H1 (cell line): Measurements from ENCODE around the gene ERI3. TPM values are rescaled to one million over a fixed set of nuclear protein-coding genes. Genes with fewer than 3 reads are reported as not detected.

ENCODE experiments used
- CTCF ChIA-PET: fragments of 300-600 bp; sonication (Branson Sonifier 250); formaldehyde crosslinking; loops from one replicate; lab custom pipeline; 2021; ENCODE audit not compliant: partially characterized antibody; lab: Charles Lee
- POLR2A ChIA-PET: fragments of 300-600 bp; sonication (Branson Sonifier 250); formaldehyde crosslinking; loops from one replicate; lab custom pipeline; 2021; ENCODE audit warnings: inconsistent platforms; ENCODE audit not compliant: partially characterized antibody; lab: Charles Lee
- DNase-seq, 2 experiments: peaks; one replicate each; pipeline versions ENCODE4 v3.0.0 to v3.0.0-alpha.2; 2010 to 2022; ENCODE audit warnings: low spot score in 2 of 2, low read depth in 1 of 2, mixed read lengths in 1 of 2
- FAIRE-seq: peaks from 2 replicates; lab custom pipeline; 2011; peaks lifted over from hg19 to GRCh38; lab: Jason Lieb, UNC
- H2AFZ ChIP-seq: 2 replicates; pipeline ENCODE4 v1.8.1; 2012; ENCODE audit warnings: low read length, inconsistent platforms
- H2AK5ac ChIP-seq: 2 replicates; pipeline ENCODE4 v1.6.1; 2013; ENCODE audit warnings: low read depth, low read length
- H2BK120ac ChIP-seq: replicated peaks from 2 replicates; pipeline ENCODE3; 2013; ENCODE audit warnings: low read depth, low read length, inconsistent platforms
- H2BK12ac ChIP-seq: 2 replicates; pipeline ENCODE4 v1.6.1; 2013; ENCODE audit warnings: low read depth, low read length
- H2BK15ac ChIP-seq: 2 replicates; pipeline ENCODE4 v1.6.1; 2013; ENCODE audit warnings: low read length
- H2BK20ac ChIP-seq: 2 replicates; pipeline ENCODE4 v1.6.1; 2013; ENCODE audit warnings: low read length
- H2BK5ac ChIP-seq: 2 replicates; pipeline ENCODE4 v1.6.1; 2013; ENCODE audit warnings: low read depth, low read length
- H3K14ac ChIP-seq: 2 replicates; pipeline ENCODE4 v1.6.1; 2013; ENCODE audit warnings: inconsistent platforms; ENCODE audit not compliant: insufficient read length
- H3K18ac ChIP-seq: 2 replicates; pipeline ENCODE4 v1.6.1; 2013; ENCODE audit warnings: low read length; ENCODE audit errors: extremely low read depth
- H3K23ac ChIP-seq: 2 replicates; pipeline ENCODE4 v1.6.1; 2013; ENCODE audit warnings: inconsistent platforms; ENCODE audit not compliant: insufficient read length
- H3K23me2 ChIP-seq: 2 replicates; pipeline ENCODE4 v1.6.1; 2013; ENCODE audit warnings: low read depth, low read length
- H3K27ac ChIP-seq: 2 replicates; pipeline ENCODE4 v1.6.1; 2011; ENCODE audit warnings: low read depth, low read length, inconsistent platforms
- H3K27me3 ChIP-seq, 4 experiments: replicated peaks in 1 of 4; 1 replicate in 1 of 4; 2 replicates in 3 of 4; pipeline versions ENCODE4 v1.6.1 to v1.8.1; 2011 to 2013; ENCODE audit warnings: low read length in 3 of 4, mild to moderate bottlenecking in 3 of 4, inconsistent platforms in 2 of 4, mixed read lengths in 2 of 4, moderate library complexity in 1 of 4; ENCODE audit not compliant: control insufficient read depth in 3 of 4, insufficient read depth in 3 of 4; ENCODE audit errors: extremely low read depth in 1 of 4
- H3K36me3 ChIP-seq, 4 experiments: 2 replicates each; pipeline versions ENCODE4 v1.6.1 to v1.8.1; 2011 to 2013; ENCODE audit warnings: mild to moderate bottlenecking in 4 of 4, low read length in 3 of 4, moderate library complexity in 2 of 4, control low read depth in 1 of 4, inconsistent platforms in 1 of 4; ENCODE audit not compliant: insufficient read depth in 4 of 4, control insufficient read depth in 2 of 4
- H3K4ac ChIP-seq: replicated peaks from 2 replicates; pipeline ENCODE3; 2013; ENCODE audit warnings: low read length, low read depth, mixed read lengths, inconsistent platforms; ENCODE audit not compliant: insufficient read length
- H3K4me1 ChIP-seq, 4 experiments: replicated peaks in 1 of 4; 1 replicate in 1 of 4; 2 replicates in 3 of 4; pipeline versions ENCODE4 v1.6.1 to v1.8.1; 2011 to 2013; ENCODE audit warnings: low read length in 3 of 4, inconsistent platforms in 2 of 4, mixed read lengths in 1 of 4; ENCODE audit not compliant: insufficient read depth in 4 of 4, control insufficient read depth in 3 of 4
- H3K4me2 ChIP-seq, 2 experiments: 2 replicates each; pipeline versions ENCODE4 v1.6.1 to v1.8.1; 2011 to 2013; ENCODE audit warnings: low read depth in 2 of 2, low read length in 2 of 2, control low read depth in 1 of 2, inconsistent platforms in 1 of 2, mild to moderate bottlenecking in 1 of 2; ENCODE audit not compliant: insufficient read depth in 1 of 2
- H3K4me3 ChIP-seq, 4 experiments: fragments of 200-600, 300-600 bp in 1 of 4; sonication (generic), shearing (Covaris generic), sonication (Bioruptor Twin) in 1 of 4; 2 replicates each; pipeline versions ENCODE4 v1.5.1 to v1.8.1; 2011 to 2016; ENCODE audit warnings: low read length in 4 of 4, low read depth in 3 of 4, control low read depth in 2 of 4, inconsistent platforms in 2 of 4, mild to moderate bottlenecking in 2 of 4, mixed read lengths in 1 of 4, moderate library complexity in 1 of 4; ENCODE audit not compliant: insufficient read depth in 2 of 4; ENCODE audit errors: extremely low read depth in 1 of 4
- H3K56ac ChIP-seq: replicated peaks from 2 replicates; pipeline ENCODE3; 2013; ENCODE audit warnings: low read depth, mild to moderate bottlenecking, mixed read lengths, low read length, inconsistent platforms; ENCODE audit not compliant: insufficient read length
- H3K79me1 ChIP-seq: 2 replicates; pipeline ENCODE4 v1.6.1; 2013; ENCODE audit warnings: low read depth, low read length, control low read depth
- H3K79me2 ChIP-seq, 2 experiments: 2 replicates each; pipeline versions ENCODE4 v1.6.1 to v1.8.1; 2012 to 2013; ENCODE audit warnings: low read length in 2 of 2, mild to moderate bottlenecking in 2 of 2, inconsistent platforms in 1 of 2; ENCODE audit not compliant: insufficient read depth in 2 of 2, control insufficient read depth in 1 of 2
- H3K9ac ChIP-seq, 4 experiments: replicated peaks in 1 of 4; 1 replicate in 1 of 4; 2 replicates in 3 of 4; pipeline versions ENCODE4 v1.6.1 to v1.8.1; 2011 to 2013; ENCODE audit warnings: low read depth in 3 of 4, low read length in 3 of 4, control low read depth in 2 of 4, mild to moderate bottlenecking in 2 of 4, moderate library complexity in 2 of 4, inconsistent platforms in 1 of 4; ENCODE audit errors: extremely low read depth in 1 of 4
- H3K9me3 ChIP-seq, 2 experiments: 2 replicates each; pipeline versions ENCODE4 v1.6.1 to v1.8.1; 2012 to 2013; ENCODE audit warnings: mild to moderate bottlenecking in 2 of 2, moderate library complexity in 2 of 2, control low read depth in 1 of 2, inconsistent platforms in 1 of 2, low read depth in 1 of 2, low read length in 1 of 2, mixed read lengths in 1 of 2; ENCODE audit not compliant: insufficient read depth in 2 of 2
- H4K20me1 ChIP-seq, 2 experiments: replicated peaks in 1 of 2; 2 replicates each; pipeline versions ENCODE3 to v1.8.1; 2011 to 2013; ENCODE audit warnings: inconsistent platforms in 2 of 2, low read length in 2 of 2, mild to moderate bottlenecking in 1 of 2; ENCODE audit not compliant: insufficient read depth in 2 of 2, control insufficient read depth in 1 of 2
- H4K5ac ChIP-seq: 2 replicates; pipeline ENCODE4 v1.6.1; 2013; ENCODE audit warnings: low read length, low read depth, mixed read lengths, inconsistent platforms; ENCODE audit not compliant: insufficient read length
- H4K8ac ChIP-seq: 2 replicates; pipeline ENCODE4 v1.8.0; 2013; ENCODE audit warnings: mild to moderate bottlenecking, moderate library complexity, low read length, inconsistent platforms; ENCODE audit not compliant: insufficient read depth; ENCODE audit errors: extremely low read depth
- H4K91ac ChIP-seq: replicated peaks from 2 replicates; pipeline ENCODE3; 2013; ENCODE audit warnings: low read length, mixed read lengths, inconsistent platforms; ENCODE audit not compliant: insufficient read length
- ATF3 ChIP-seq: IDR thresholded peaks from 2 replicates; pipeline ENCODE4 v1.6.1; 2011; ENCODE audit warnings: low read depth, mild to moderate bottlenecking, low read length; ENCODE audit not compliant: insufficient read depth
- TCF12 ChIP-seq: IDR thresholded peaks from 2 replicates; pipeline ENCODE4 v1.6.1; 2011; ENCODE audit warnings: low read depth, mild to moderate bottlenecking, low read length
- WGBS, 2 experiments: shearing (Covaris generic) in 1 of 2; methylation state at CpG; one replicate each; pipeline versions ENCODE4 v1.1.6 to v1.1.7; 2013 to 2015; ENCODE audit warnings: low lambda C conversion rate in 2 of 2, mixed read lengths in 2 of 2, inconsistent platforms in 1 of 2, low coverage in 1 of 2, missing lambda C conversion rate in 1 of 2; ENCODE audit not compliant: insufficient replicate concordance in 2 of 2, insufficient coverage in 1 of 2, insufficient read length in 1 of 2; ENCODE audit errors: extremely low coverage in 1 of 2, missing lambda C conversion rate in 1 of 2; 5-methylcytosine and 5-hydroxymethylcytosine counted together
- polyA plus RNA-seq, 7 experiments: library from polyadenylated mRNA; depleted of rRNA in 3 of 7; stranded (reverse) in 5 of 7; unstranded in 2 of 7; fragments of >200 nt in 5 of 7; fragments of 200-250 nt in 2 of 7; gene quantifications; 1 replicate in 5 of 7; 2 replicates in 1 of 7; 4 replicates in 1 of 7; pipeline versions ENCODE4 v1.2.1 to v1.2.3, GENCODE V29; 2011 to 2013; ENCODE audit warnings: missing spikeins in 2 of 7, mixed read lengths in 2 of 7
- total RNA-seq: library from RNA; stranded (reverse); fragmentation: NEBNext Ultra II Directional; extraction: Animal tissue kit (Norgen Biotek cat#: 25700); gene quantifications from 2 replicates; pipeline ENCODE4 v1.2.1, GENCODE V29; 2021
- TF ChIP-seq, protein P1 (sequence below): IDR thresholded peaks from 2 replicates; pipeline ENCODE4 v1.6.1; 2012; ENCODE audit warnings: low read length, inconsistent platforms

ERI3 gene
- total and polyA plus RNA-seq, 2 of the 8 experiments (the other 6 are each of a cell fraction or from before 2014, with no cell fraction given), result 81.1 to 199 TPM

DNA sequence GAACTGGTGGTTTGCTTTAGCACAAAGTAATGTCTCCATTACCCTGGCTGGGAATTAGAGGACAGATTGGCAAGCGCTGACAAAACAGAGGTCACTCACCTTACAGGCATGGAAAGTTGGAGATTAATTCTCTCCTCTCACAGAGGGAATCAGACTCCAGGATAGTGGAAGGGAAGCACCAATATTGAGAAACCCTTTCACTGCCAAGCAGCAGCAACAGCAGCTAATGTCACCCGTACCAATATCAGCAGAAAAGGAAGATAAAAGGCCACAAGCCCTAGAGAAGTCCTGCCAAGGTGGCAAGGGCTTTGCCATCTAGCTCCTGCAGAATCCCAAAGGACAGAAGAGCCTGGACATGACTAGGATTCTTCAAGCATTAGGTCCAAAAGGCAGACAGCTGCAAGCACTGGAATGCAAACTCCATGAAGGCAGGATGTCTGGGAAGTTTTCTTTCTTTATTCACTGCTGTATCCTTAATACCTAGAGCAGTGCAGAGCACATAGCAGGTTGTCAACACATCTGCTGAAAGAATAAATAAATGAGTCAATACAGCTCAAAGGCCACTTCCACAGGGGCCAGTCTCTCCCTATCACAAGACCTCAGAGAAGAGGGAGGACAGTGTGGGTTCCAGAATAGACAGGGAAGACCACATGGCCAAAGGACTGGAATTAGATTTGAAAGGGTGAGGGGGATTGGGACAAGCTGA is 57.2 kb downstream of the ERI3 start:
- Histone ChIP-seq H4K5ac (no peak overlapping the region), H3K4ac (no peak overlapping the region), H4K8ac (no peak overlapping the region), H3K36me3 (peaks cover 5 to 17% (median 10%) of the 10 kb centered on the region in 4 experiments; a peak in 7 of 8 replicates), H3K4me2 (no peak overlapping the region), H4K91ac (no peak overlapping the region), H2BK5ac (no peak overlapping the region), H2BK12ac (no peak overlapping the region), H3K4me3 (no peak overlapping the region), H4K20me1 (peaks cover 5 to 14% of the 10 kb centered on the region in 2 experiments), H2AK5ac (no peak overlapping the region), H3K23me2 (no peaks in the 10 kb centered on the region), H3K56ac (no peak overlapping the region), H3K14ac (no peak overlapping the region), H3K9ac (no peak overlapping the region), H3K18ac (no peak overlapping the region), H3K4me1 (peaks cover 0 to 5% (median 0%) of the 10 kb centered on the region in 4 experiments; a peak in 3 of 7 replicates), H3K9me3 (no peaks in the 10 kb centered on the region), H2AFZ (no peak overlapping the region), H2BK20ac (no peak overlapping the region), H2BK120ac (no peak overlapping the region), H3K27me3 (no peaks in the 10 kb centered on the region), H2BK15ac (no peak overlapping the region), H3K79me2 (no peaks in the 10 kb centered on the region), H3K27ac (no peak overlapping the region), H3K79me1 (peaks cover 2% of the 10 kb centered on the region; the same call in 1 of the 2 replicates), H3K23ac (no peak overlapping the region)
- no peak for FAIRE-seq
- POLR2A ChIA-PET, result interaction anchor here (1.3 kb wide), 1 partner anchor 173 kb away, joined by 3 read pairs; no protein-coding TSS in a partner anchor
- DNase-seq, result no peak
- 95% methylated on average over 2 of the region's 2 CpGs; no CpG with 5 or more reads in 1 of the 2 experiments for WGBS, 2 experiments
- CTCF ChIA-PET, result interaction anchor here (1.1 to 12.8 kb wide), 9 partner anchors 16 to 297 kb away, joined by 3 to 250 read pairs (median 10); partner anchors contain the start of gene DMAP1
- TF ChIP-seq, protein P1, sequence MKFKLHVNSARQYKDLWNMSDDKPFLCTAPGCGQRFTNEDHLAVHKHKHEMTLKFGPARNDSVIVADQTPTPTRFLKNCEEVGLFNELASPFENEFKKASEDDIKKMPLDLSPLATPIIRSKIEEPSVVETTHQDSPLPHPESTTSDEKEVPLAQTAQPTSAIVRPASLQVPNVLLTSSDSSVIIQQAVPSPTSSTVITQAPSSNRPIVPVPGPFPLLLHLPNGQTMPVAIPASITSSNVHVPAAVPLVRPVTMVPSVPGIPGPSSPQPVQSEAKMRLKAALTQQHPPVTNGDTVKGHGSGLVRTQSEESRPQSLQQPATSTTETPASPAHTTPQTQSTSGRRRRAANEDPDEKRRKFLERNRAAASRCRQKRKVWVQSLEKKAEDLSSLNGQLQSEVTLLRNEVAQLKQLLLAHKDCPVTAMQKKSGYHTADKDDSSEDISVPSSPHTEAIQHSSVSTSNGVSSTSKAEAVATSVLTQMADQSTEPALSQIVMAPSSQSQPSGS, result no peak
- TF ChIP-seq ATF3, result no peak
- TF ChIP-seq TCF12, result no peak
